NT2/D1 (cell line): ENCODE measurements around the gene MRTFB.

Experiments used
- DNase-seq: peaks from one replicate; pipeline ENCODE4 v3.0.0-alpha.2; 2011; ENCODE audit warnings: low read depth, low spot score
- H3K27me3 ChIP-seq: 2 replicates; pipeline ENCODE4 v1.6.0; 2011; ENCODE audit warnings: mild to moderate bottlenecking; ENCODE audit not compliant: insufficient read length, insufficient read depth
- H3K36me3 ChIP-seq: 2 replicates; pipeline ENCODE4 v1.6.1; 2011; ENCODE audit warnings: mild to moderate bottlenecking, low read length, mixed read lengths; ENCODE audit not compliant: insufficient read depth, insufficient read length
- H3K4me1 ChIP-seq: 2 replicates; pipeline ENCODE4 v1.5.1; 2011; ENCODE audit not compliant: insufficient read depth, insufficient read length
- H3K4me3 ChIP-seq: 2 replicates; pipeline ENCODE4 v1.5.1; 2011; ENCODE audit warnings: low read depth; ENCODE audit not compliant: insufficient read length
- H3K9ac ChIP-seq: 2 replicates; pipeline ENCODE4 v1.6.0; 2011; ENCODE audit warnings: low read depth; ENCODE audit not compliant: insufficient read length
- H3K9me3 ChIP-seq: 2 replicates; pipeline ENCODE4 v1.5.1; 2011; ENCODE audit warnings: mild to moderate bottlenecking, low read length; ENCODE audit not compliant: insufficient read depth
- SUZ12 ChIP-seq: IDR thresholded peaks from 2 replicates; pipeline ENCODE4 v1.6.1; 2011; ENCODE audit not compliant: insufficient read length, insufficient read depth; ENCODE audit errors: extremely low read depth
- YY1 ChIP-seq: IDR thresholded peaks from 2 replicates; pipeline ENCODE4 v1.6.1; 2011; ENCODE audit not compliant: insufficient read length, insufficient read depth
- ZNF274 ChIP-seq: IDR thresholded peaks from 2 replicates; pipeline ENCODE4 v1.6.1; 2011; ENCODE audit warnings: mild to moderate bottlenecking, low read depth, low read length

The MRTFB gene

GRCh38 chr16:14135704-14136103, 64.6 kb downstream of the MRTFB start:
- Histone ChIP-seq H3K4me1 (no peaks in the 10 kb centered on the region), H3K27me3 (no peaks in the 10 kb centered on the region), H3K9me3 (peaks cover 18% of the 10 kb centered on the region; the same call in 1 of the 2 replicates), H3K9ac (no peak overlapping the region), H3K36me3 (peaks cover 5% of the 10 kb centered on the region), H3K4me3 (no peak overlapping the region)
- no peak for DNase-seq
- TF ChIP-seq ZNF274 = no peak

- peaks cover 16% of the 10 kb centered on the region for H3K36me3 ChIP-seq
- no peak for DNase-seq
Observed at GRCh38 chr16:14139872-14140271, 68.8 kb downstream of the MRTFB start.

GRCh38 chr16:14140923-14141322, 69.8 kb downstream of the MRTFB start:
- peaks cover 16% of the 10 kb centered on the region for H3K36me3 ChIP-seq
- H3K9me3 ChIP-seq = peaks cover 17% of the 10 kb centered on the region; the same call in 1 of the 2 replicates
- no peak overlapping the region for H3K9ac ChIP-seq
- TF ChIP-seq SUZ12 (no peak), YY1 (no peak), ZNF274 (no peak)
- no peak for DNase-seq
- no peak overlapping the region for H3K4me3 ChIP-seq
- H3K27me3 ChIP-seq = no peaks in the 10 kb centered on the region
- H3K4me1 ChIP-seq = no peaks in the 10 kb centered on the region

More at GRCh38 chr16:14139872-14140271, 68.8 kb downstream of the MRTFB start:
- H3K9me3 ChIP-seq = peaks cover 17% of the 10 kb centered on the region; the same call in 1 of the 2 replicates
- no peak overlapping the region for H3K9ac ChIP-seq
- H3K4me3 ChIP-seq = no peak overlapping the region
- no peaks in the 10 kb centered on the region for H3K27me3 ChIP-seq
- TF ChIP-seq SUZ12 = no peak
- TF ChIP-seq ZNF274 = no peak
- no peak for TF ChIP-seq YY1
- no peaks in the 10 kb centered on the region for H3K4me1 ChIP-seq

- Histone ChIP-seq H3K36me3 (peaks cover 20% of the 10 kb centered on the region), H3K9ac (no peak overlapping the region), H3K9me3 (no peaks in the 10 kb centered on the region), H3K4me1 (no peaks in the 10 kb centered on the region), H3K4me3 (no peak overlapping the region), H3K27me3 (no peaks in the 10 kb centered on the region)
- TF ChIP-seq YY1 (no peak), SUZ12 (no peak), ZNF274 (no peak)
- DNase-seq = no peak
Observed at GRCh38 chr16:14146445-14146844, 75.3 kb downstream of the MRTFB start.

- Histone ChIP-seq H3K4me1 (no peaks in the 10 kb centered on the region), H3K4me3 (no peak overlapping the region), H3K9ac (no peak overlapping the region), H3K9me3 (no peaks in the 10 kb centered on the region), H3K36me3 (peaks cover 12% of the 10 kb centered on the region), H3K27me3 (no peaks in the 10 kb centered on the region)
- TF ChIP-seq SUZ12 = no peak
- no peak for TF ChIP-seq YY1
- no peak for TF ChIP-seq ZNF274
- DNase-seq = no peak
Observed at GRCh38 chr16:14148016-14148415, 76.9 kb downstream of the MRTFB start.

GRCh38 chr16:14148569-14148968, 77.5 kb downstream of the MRTFB start:
- Histone ChIP-seq H3K27me3 (no peaks in the 10 kb centered on the region), H3K9me3 (no peaks in the 10 kb centered on the region), H3K36me3 (peaks cover 12% of the 10 kb centered on the region), H3K9ac (no peak overlapping the region), H3K4me1 (no peaks in the 10 kb centered on the region), H3K4me3 (no peak overlapping the region)
- TF ChIP-seq YY1 (no peak), ZNF274 (no peak), SUZ12 (no peak)
- no peak for DNase-seq

GRCh38 chr16:14150796-14151195, 79.7 kb downstream of the MRTFB start:
- Histone ChIP-seq H3K27me3 (no peaks in the 10 kb centered on the region), H3K9ac (no peak overlapping the region), H3K9me3 (no peaks in the 10 kb centered on the region), H3K4me1 (no peaks in the 10 kb centered on the region), H3K4me3 (no peak overlapping the region), H3K36me3 (peaks cover 12% of the 10 kb centered on the region)
- no peak for TF ChIP-seq SUZ12
- no peak for TF ChIP-seq YY1
- no peak for TF ChIP-seq ZNF274
- no peak for DNase-seq
